PFSK-1 (cell line): ENCODE results near the gene PBX3.

Experiments
- FOXP2 ChIP-seq: optimal IDR thresholded peaks from 2 replicates; pipeline ENCODE3; 2011; ENCODE audit warnings: borderline replicate concordance, control low read depth, inconsistent platforms; ENCODE audit not compliant: insufficient read depth; ENCODE audit errors: extremely low read length, extremely low read depth
- POLR2AphosphoS5 ChIP-seq: IDR thresholded peaks from 2 replicates; pipeline ENCODE4 v1.6.1; 2012; ENCODE audit warnings: low read depth, mild to moderate bottlenecking, control low read depth, low read length, moderate library complexity
- REST ChIP-seq, 2 experiments: IDR thresholded peaks; 2 replicates each; pipeline versions ENCODE4 v1.6.1 to v1.8.0; 2011 to 2012; ENCODE audit warnings: low read depth in 2 of 2, low read length in 2 of 2, control low read depth in 1 of 2, inconsistent platforms in 1 of 2, mild to moderate bottlenecking in 1 of 2, moderate library complexity in 1 of 2; ENCODE audit not compliant: insufficient read depth in 1 of 2
- SIN3A ChIP-seq: IDR thresholded peaks from 2 replicates; pipeline ENCODE4 v1.6.1; 2012; ENCODE audit warnings: mild to moderate bottlenecking, low read length, moderate library complexity, borderline replicate concordance; ENCODE audit not compliant: insufficient read depth
- TAF1 ChIP-seq: IDR thresholded peaks from 2 replicates; pipeline ENCODE4 v1.6.1; 2012; ENCODE audit warnings: low read length, control low read depth, borderline replicate concordance; ENCODE audit not compliant: insufficient read depth

Gene PBX3

DNA sequence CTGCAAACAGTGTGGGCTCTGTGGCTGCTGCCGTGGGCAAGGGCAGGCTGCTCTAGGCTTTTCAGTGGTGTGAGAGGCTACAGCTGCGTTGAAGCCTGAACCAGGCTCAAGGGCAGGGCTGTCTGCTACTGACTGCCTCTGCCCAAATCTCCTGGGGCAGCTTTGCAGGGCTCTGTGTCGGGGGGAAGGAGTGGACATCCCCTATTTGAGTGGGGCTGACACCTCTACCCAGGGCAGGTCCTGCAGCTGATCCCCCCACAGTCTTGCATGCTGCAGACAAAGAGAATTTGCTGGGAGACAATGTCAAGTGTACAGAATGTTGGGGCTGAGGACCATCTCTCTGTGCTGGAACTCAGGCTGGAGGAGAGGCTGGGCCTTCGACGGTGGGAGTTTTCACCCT lies 240.2 kb downstream of the PBX3 start:
- TF ChIP-seq POLR2AphosphoS5 (no peak), FOXP2 (no peak), TAF1 (no peak), REST (IDR thresholded peaks at IDR 0.05; ENCODE audit: insufficient read depth in 1 of 2, low read depth in 2 of 2, low read length in 2 of 2) (no peak), SIN3A (no peak)

DNA sequence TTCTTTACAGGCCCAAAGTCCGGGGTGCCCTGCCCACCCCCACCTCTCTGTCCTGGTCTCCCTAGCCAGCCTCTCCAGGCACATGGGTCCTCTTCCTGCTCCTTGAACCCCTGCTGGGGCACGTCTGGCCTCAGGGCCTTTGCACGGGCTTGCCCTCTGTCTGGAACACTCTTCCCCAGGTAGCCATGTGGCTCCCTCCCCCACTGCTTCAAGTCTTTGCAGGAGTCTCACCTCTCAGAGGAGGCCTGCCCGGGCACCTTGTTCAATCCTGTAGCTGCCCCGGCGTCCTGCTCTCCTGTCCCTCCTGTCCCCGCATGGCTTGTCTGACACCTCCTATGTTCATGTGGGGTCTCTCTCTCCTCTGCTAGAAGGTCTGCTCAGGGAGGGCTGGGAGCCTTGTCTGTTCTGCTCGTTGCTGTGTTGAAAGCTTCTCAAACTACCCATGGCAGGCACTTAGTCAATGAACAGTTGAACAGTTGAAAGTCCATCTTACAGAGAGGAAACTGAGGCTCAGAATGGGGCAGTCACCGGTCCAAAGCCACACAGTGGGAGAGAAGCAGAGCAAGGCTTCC lies 241.4 kb downstream of the PBX3 start:
- TF ChIP-seq REST (IDR thresholded peaks at IDR 0.05; ENCODE audit: insufficient read depth in 1 of 2, low read depth in 2 of 2, low read length in 2 of 2) (no peak), SIN3A (no peak), FOXP2 (no peak), TAF1 (no peak), POLR2AphosphoS5 (no peak)

GRCh38 chr9:125989090-125989501 lies 241.9 kb downstream of the PBX3 start:
- TF ChIP-seq REST (IDR thresholded peaks at IDR 0.05; ENCODE audit: insufficient read depth in 1 of 2, low read depth in 2 of 2, low read length in 2 of 2) (no peak), FOXP2 (no peak), SIN3A (no peak), TAF1 (no peak), POLR2AphosphoS5 (no peak)

DNA sequence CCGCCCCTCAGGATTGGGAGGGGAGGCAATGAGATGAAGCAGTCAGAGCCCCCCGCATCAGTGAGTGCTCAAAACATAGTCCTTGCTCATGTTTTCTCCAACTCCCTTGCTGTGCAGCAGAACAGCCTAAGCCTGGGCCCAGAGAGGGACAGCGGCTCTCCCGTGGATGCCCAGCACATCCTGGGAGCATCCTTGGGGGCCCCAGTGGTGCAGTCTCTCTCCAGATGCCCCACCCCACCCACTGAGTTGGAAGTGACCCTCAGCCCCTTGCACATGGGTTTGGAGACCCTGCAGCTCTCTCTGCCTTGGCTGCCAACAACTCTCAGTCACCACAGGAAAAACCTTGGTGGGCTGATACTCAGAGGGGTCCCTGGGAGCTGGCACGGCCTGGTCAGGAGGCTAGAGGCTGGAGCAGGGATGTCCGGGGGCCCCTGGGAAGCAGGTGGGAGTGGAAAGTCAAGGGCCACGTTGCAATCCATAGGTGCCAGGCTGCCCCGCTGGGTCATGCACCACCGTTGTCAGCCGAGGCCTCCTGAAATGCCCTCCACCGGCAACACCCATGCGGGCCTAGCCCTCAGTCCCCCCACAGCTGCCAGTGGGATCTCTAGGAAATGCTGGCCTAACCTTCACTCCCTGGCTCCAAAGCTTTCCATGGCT lies 242.5 kb downstream of the PBX3 start:
- TF ChIP-seq REST (IDR thresholded peaks at IDR 0.05; ENCODE audit: insufficient read depth in 1 of 2, low read depth in 2 of 2, low read length in 2 of 2) (no peak), FOXP2 (no peak), POLR2AphosphoS5 (no peak), SIN3A (no peak), TAF1 (no peak)
